Stimulated activated CD8-positive, alpha-beta memory T cell treated with anti-CD3 and anti-CD28 coated beads, Interleukin-4, amount 100 ng/mL, for 1 hour (primary cell): ENCODE data around the gene CACNB3.
A peak's percentile ranks its signal among the peaks of the same experiment; 100 is the strongest.

Experiments
- DNase-seq, 2 donors: peaks; one replicate each; pipeline ENCODE4 v3.0.0-alpha.2; 2020; ENCODE audit warnings: low read depth in 2 of 2, low spot score in 1 of 2

Gene CACNB3

GRCh38 chr12:48788524-48788853 lies 29.8 kb upstream of the CACNB3 start:
- DNase-seq: no peak

- DNase-seq: no peak
These were observed 29.2 kb upstream of the CACNB3 start, which contains the start of gene ADCY6 for GRCh38 chr12:48788854-48789775. Gene ADCY6 (minus strand): TSS chr12:48789089. CDS start chr12:48783434, 5,655 bp downstream.

- no peak for DNase-seq
These were observed 28.4 kb upstream of the CACNB3 start for GRCh38 chr12:48789858-48790326.

GRCh38 chr12:48793696-48794095 lies 24.6 kb upstream of the CACNB3 start:
- DNase-seq: no peak

GRCh38 chr12:48794870-48795269 lies 23.4 kb upstream of the CACNB3 start:
- DNase-seq: no peak

GRCh38 chr12:48795550-48796455 lies 22.5 kb upstream of the CACNB3 start:
- DNase-seq: no peak

GRCh38 chr12:48796976-48797375 lies 21.3 kb upstream of the CACNB3 start:
- no peak for DNase-seq

GRCh38 chr12:48800457-48800856 lies 17.8 kb upstream of the CACNB3 start:
- no peak for DNase-seq

GRCh38 chr12:48800971-48801370 lies 17.3 kb upstream of the CACNB3 start:
- DNase-seq: no peak

- DNase-seq: no peak
These were observed 14.6 kb upstream of the CACNB3 start for GRCh38 chr12:48803675-48804074.

- no peak for DNase-seq
These were observed 10.3 kb upstream of the CACNB3 start for GRCh38 chr12:48807981-48808380.

- no peak for DNase-seq
These were observed 7.3 kb upstream of the CACNB3 start for GRCh38 chr12:48810903-48811431.

- DNase-seq: no peak
These were observed 6.7 kb upstream of the CACNB3 start for GRCh38 chr12:48811437-48812090.

- no peak for DNase-seq
These were observed 5.9 kb upstream of the CACNB3 start for GRCh38 chr12:48812389-48812788.

GRCh38 chr12:48813465-48814261 lies 4.6 kb upstream of the CACNB3 start:
- no peak for DNase-seq

GRCh38 chr12:48814262-48815125 lies 3.8 kb upstream of the CACNB3 start:
- peak; percentile 38 to 52 for DNase-seq

- no peak for DNase-seq
These were observed 2.9 kb upstream of the CACNB3 start for GRCh38 chr12:48815126-48816110.
